ENCODE data around the gene ASPRV1.

DNA sequence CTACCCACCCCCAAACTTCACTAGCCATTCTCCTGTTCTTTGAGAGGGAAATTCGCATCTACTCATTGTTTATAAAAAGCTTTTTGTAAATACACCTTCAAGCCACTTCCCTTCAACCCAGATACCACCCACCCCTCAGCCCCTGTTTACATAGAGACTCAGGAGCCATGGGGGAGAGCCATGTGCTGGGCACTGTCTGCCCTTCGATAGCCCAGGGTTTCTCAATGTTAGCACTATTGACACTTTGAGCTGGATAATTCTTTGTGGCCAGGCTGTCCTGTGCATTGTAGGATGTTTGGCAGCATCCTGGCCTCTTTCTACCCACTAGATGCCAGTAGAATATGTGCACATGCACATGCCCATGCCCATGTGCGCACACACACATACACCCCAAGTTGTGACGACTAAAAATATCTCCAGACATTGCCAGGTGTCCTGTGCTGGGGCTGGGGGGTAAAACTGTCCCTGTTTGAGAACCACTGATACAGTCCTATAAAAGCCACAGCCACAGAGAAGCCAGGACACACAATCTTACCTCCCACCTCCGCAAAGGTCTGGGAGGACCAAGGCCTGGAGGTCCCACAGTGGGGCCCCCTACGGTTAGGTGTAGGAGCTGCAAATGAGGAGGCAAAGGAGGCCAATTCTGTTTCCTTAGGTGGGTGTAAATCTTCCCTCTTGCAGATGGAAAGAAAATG, 44.5 kb upstream of the ASPRV1 start:
- TF ChIP-seq, protein P1, sequence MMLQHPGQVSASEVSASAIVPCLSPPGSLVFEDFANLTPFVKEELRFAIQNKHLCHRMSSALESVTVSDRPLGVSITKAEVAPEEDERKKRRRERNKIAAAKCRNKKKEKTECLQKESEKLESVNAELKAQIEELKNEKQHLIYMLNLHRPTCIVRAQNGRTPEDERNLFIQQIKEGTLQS (IDR thresholded peaks at IDR 0.05; ENCODE audit: borderline replicate concordance, extremely low read depth, low read depth, low read length), result no peak
- no peak for TF ChIP-seq MEF2A (IDR thresholded peaks at IDR 0.05; ENCODE audit: insufficient read depth, low read depth, low read length)
- no peak for TF ChIP-seq MYB (IDR thresholded peaks at IDR 0.05; ENCODE audit: borderline replicate concordance, low read depth, low read length)
- TF ChIP-seq POU2F2 (IDR thresholded peaks at IDR 0.05; ENCODE audit: borderline replicate concordance, low read depth, low read length), result no peak
- TF ChIP-seq EP300 (IDR thresholded peaks at IDR 0.05; ENCODE audit: borderline replicate concordance in 1 of 2, control insufficient read depth in 1 of 2, low read depth in 2 of 2, low read length in 2 of 2), result no peak
- TF ChIP-seq, protein P2, sequence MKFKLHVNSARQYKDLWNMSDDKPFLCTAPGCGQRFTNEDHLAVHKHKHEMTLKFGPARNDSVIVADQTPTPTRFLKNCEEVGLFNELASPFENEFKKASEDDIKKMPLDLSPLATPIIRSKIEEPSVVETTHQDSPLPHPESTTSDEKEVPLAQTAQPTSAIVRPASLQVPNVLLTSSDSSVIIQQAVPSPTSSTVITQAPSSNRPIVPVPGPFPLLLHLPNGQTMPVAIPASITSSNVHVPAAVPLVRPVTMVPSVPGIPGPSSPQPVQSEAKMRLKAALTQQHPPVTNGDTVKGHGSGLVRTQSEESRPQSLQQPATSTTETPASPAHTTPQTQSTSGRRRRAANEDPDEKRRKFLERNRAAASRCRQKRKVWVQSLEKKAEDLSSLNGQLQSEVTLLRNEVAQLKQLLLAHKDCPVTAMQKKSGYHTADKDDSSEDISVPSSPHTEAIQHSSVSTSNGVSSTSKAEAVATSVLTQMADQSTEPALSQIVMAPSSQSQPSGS (IDR thresholded peaks at IDR 0.05; ENCODE audit: low read length), result no peak
- TF ChIP-seq CTCF (IDR thresholded peaks at IDR 0.05 in 2 of 3, conservative IDR thresholded peaks at IDR 0.05 in 1 of 3; ENCODE audit: control insufficient read depth in 2 of 3, extremely low read depth in 1 of 3, insufficient read depth in 1 of 3, low read depth in 3 of 3, low read length in 3 of 3), result no peak
